Hepatocyte (in vitro differentiated cells): ENCODE measurements around the gene CAB39L.

Experiments used
- EZH2 ChIP-seq: fragments of 200-600 bp; sonication (generic); IDR thresholded peaks from 2 replicates; pipeline ENCODE4 v1.6.1; 2016; ENCODE audit warnings: antibody characterized with exemption, mild to moderate bottlenecking, borderline replicate concordance
- EZH2phosphoT487 ChIP-seq: fragments of 200-600 bp; sonication (generic); IDR thresholded peaks from one replicate; pipeline ENCODE4 v1.6.1; 2018; ENCODE audit warnings: antibody characterized with exemption, mild to moderate bottlenecking, low read depth, moderate library complexity; ENCODE audit not compliant: unreplicated experiment, severe bottlenecking
- TF ChIP-seq, protein P1 (sequence below): fragments of 200-600 bp; sonication (generic); IDR thresholded peaks from 2 replicates; pipeline ENCODE4 v1.5.1; 2016; ENCODE audit warnings: antibody characterized with exemption, mild to moderate bottlenecking; ENCODE audit not compliant: poor library complexity

DNA sequence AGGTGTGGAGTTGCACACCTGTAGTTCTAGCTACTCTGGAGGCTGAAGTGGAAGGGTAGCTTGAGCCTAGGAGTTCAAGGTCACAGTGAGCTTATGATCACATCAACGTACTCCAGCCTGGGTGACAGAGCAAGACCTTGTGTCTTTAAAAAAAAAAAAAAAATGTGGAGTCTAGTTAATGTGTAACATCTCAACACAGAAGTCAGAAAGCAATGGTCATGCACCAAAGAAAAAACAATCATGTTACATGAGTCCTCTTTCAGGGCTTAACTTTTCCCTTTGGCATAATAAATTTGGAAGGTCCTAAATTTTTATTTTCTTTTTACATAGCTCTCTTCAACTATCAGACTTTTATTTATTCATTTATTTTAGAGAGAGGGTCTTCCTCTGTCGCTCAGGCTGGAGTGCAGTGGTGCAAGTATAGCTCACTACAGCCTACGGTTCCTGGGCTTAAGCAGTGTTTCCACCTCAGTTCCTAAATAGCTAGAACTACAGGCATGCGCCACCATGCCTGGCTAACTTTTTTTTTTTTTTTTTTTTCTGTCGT lies 22.5 kb upstream of the CAB39L start:
- TF ChIP-seq, protein P1, sequence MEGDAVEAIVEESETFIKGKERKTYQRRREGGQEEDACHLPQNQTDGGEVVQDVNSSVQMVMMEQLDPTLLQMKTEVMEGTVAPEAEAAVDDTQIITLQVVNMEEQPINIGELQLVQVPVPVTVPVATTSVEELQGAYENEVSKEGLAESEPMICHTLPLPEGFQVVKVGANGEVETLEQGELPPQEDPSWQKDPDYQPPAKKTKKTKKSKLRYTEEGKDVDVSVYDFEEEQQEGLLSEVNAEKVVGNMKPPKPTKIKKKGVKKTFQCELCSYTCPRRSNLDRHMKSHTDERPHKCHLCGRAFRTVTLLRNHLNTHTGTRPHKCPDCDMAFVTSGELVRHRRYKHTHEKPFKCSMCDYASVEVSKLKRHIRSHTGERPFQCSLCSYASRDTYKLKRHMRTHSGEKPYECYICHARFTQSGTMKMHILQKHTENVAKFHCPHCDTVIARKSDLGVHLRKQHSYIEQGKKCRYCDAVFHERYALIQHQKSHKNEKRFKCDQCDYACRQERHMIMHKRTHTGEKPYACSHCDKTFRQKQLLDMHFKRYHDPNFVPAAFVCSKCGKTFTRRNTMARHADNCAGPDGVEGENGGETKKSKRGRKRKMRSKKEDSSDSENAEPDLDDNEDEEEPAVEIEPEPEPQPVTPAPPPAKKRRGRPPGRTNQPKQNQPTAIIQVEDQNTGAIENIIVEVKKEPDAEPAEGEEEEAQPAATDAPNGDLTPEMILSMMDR: no peak
- no peak for TF ChIP-seq EZH2
- TF ChIP-seq EZH2phosphoT487: no peak
